Central memory CD8-positive, alpha-beta T cell (primary cell): ENCODE results near the gene GARS1.
A peak's percentile ranks its signal among the peaks of the same experiment; 100 is the strongest.
"Not testable (repeated sequence)": the region's sequence is repeated elsewhere in the genome, so short reads cannot be mapped to it uniquely, and the experiment has no call there.

Experiments
- ATAC-seq: fragments of 150-1000 bp; cut with Tn5 transposase; replicated peaks from 2 replicates; pipeline ENCODE4 v1.10.0; 2022; ENCODE audit warnings: mild to moderate bottlenecking, moderate FRiP score, moderate number of reproducible peaks; ENCODE audit not compliant: poor library complexity, severe bottlenecking; ENCODE audit errors: extremely low read depth
- DNase-seq, 2 donors: peaks; one replicate each; pipeline ENCODE4 v3.0.0; 2021; ENCODE audit warnings: low spot score in 2 of 2
- H3K27ac Mint-ChIP-seq: one replicate; pipeline ENCODE4 v1.8.0; 2022; ENCODE audit warnings: low read depth, mild to moderate bottlenecking, moderate library complexity, mixed read lengths
- H3K27me3 Mint-ChIP-seq: one replicate; pipeline ENCODE4 v1.8.0; 2022; ENCODE audit warnings: mixed read lengths
- H3K36me3 Mint-ChIP-seq: one replicate; pipeline ENCODE4 v1.8.0; 2022; ENCODE audit warnings: mild to moderate bottlenecking, moderate library complexity, mixed read lengths; ENCODE audit not compliant: insufficient read depth
- H3K4me1 Mint-ChIP-seq: one replicate; pipeline ENCODE4 v1.8.0; 2022; ENCODE audit warnings: mixed read lengths
- H3K4me3 Mint-ChIP-seq: one replicate; pipeline ENCODE4 v1.8.0; 2022; ENCODE audit warnings: mild to moderate bottlenecking, moderate library complexity, mixed read lengths
- H3K9me3 Mint-ChIP-seq: one replicate; pipeline ENCODE4 v1.8.0; 2022; ENCODE audit warnings: mixed read lengths

The GARS1 gene

DNA sequence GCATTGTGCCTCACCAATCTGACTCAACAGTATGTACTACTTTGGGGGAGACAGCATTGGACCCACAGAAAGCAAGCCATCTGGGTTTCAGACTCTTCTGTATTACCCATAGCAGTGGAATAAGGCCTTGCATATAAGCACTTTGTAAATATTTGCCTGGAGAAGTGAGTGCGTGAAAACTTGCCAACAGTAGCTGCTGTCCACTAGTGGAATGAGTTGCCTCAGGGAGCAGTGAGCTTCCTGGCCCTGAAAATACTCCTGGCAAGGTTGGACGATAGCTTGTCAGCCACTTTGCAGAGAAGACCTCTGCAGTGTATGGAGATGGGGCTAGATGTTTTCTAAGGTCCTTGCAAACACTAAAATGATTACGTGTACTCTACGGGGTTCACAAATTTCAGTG, 21.6 kb downstream of the GARS1 start:
- Mint-ChIP-seq H3K4me3 (no peak overlapping the region), H3K27me3 (no peaks in the 10 kb centered on the region), H3K9me3 (no peaks in the 10 kb centered on the region), H3K27ac (no peak overlapping the region), H3K4me1 (peaks cover 9% of the 10 kb centered on the region), H3K36me3 (peaks cover 71% of the 10 kb centered on the region)
- DNase-seq (no peak), ATAC-seq (no peak)

DNA sequence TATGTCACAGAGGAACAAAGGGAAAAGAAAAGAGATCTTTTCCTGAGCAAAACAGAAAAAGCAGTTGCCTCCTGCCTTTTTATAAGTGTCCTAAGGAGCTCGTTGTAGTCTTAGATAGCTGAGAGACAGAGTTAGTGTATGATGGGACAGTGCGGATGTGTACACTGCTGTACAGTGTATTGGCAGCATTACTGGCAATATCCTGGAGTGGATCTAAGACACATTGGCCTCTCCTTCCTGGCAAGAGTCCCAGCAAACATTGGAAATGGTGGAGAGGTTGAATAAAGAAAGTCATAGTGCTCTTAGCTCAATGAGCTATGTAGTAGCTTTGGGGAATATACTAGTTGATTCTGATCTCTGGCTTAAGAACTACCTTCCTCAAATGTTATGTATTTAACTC, 22.7 kb downstream of the GARS1 start:
- ATAC-seq (no peak), DNase-seq (no peak)
- no peaks in the 10 kb centered on the region for H3K27me3 Mint-ChIP-seq
- H3K27ac Mint-ChIP-seq, result no peak overlapping the region
- no peak overlapping the region for H3K4me3 Mint-ChIP-seq
- peaks cover 9% of the 10 kb centered on the region for H3K4me1 Mint-ChIP-seq
- peaks cover 74% of the 10 kb centered on the region for H3K36me3 Mint-ChIP-seq
- H3K9me3 Mint-ChIP-seq, result no peaks in the 10 kb centered on the region

DNA sequence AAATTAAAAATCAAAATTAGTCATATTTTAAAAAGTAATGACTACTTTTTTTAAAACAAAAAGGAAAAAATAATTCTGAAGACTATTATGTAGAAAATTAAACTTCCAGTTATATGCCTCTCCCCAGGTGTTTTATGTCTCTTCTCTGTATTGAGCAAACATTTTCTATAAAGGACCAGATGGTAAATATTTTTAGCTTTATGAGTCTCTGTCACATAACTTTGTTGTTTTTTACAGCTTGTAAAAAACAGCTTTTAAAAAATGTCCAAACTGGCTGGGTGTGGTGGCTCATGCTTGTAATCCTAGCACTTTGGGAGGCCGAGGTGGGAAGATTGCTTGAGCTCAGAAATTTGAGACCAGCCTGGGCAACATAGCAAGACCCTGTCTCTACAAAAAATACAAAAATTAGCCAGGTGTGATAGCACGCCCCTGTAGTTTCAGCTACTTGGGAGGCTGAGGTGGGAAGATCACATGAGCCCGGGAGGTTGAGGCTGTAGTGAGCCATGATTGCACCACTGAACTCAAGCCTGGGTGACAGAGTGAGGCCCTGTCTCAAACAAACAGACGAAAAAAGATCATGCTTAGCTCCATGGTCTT, 23.5 kb downstream of the GARS1 start:
- H3K27ac Mint-ChIP-seq, result no peak overlapping the region
- DNase-seq (no peak), ATAC-seq (no peak)
- peaks cover 4% of the 10 kb centered on the region for H3K4me1 Mint-ChIP-seq
- H3K9me3 Mint-ChIP-seq, result no peaks in the 10 kb centered on the region
- H3K4me3 Mint-ChIP-seq, result no peak overlapping the region
- H3K27me3 Mint-ChIP-seq, result no peaks in the 10 kb centered on the region
- peaks cover 74% of the 10 kb centered on the region for H3K36me3 Mint-ChIP-seq

DNA sequence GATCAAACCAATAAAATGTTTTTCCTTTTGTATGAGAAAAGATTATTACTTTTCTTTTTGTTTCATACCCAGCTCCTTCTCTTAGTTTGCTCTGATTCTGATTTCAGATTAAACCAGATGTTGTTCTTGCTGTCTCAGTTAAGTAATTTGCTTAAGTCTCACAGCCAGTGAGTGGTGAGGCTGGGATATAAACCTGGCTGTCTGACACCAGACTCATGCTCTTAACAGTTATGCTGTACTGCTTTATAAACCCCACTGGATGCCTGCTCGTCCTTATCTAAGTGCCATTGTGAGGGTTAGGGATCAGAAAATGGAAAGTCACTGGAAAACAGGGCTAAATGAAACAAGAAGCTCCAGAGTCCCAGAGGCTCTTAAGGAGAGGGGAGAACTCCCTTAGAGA, 24.3 kb downstream of the GARS1 start:
- H3K4me3 Mint-ChIP-seq, result no peak overlapping the region

DNA sequence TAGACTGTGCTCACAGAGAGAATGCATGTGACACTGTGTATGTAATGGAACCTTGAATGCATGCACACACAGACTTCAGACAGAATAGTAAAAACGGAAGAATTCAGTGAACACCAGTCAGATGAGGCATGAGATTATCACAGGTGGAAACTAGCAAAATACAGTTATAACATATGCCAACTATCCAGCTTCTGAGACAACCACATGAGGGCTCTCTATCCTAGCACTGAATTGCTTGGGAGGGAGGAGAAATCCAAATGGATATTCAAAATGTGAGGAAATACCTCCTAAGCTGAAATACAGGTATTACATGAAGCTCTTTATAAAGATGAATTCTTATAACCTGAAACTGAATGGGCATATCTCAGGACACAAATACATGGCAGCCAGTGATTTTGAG, 30.6 kb downstream of the GARS1 start:
- Mint-ChIP-seq H3K36me3 (peaks cover 68% of the 10 kb centered on the region), H3K9me3 (no peaks in the 10 kb centered on the region), H3K27ac (no peak overlapping the region), H3K4me3 (no peak overlapping the region), H3K4me1 (no peaks in the 10 kb centered on the region), H3K27me3 (no peaks in the 10 kb centered on the region)
- DNase-seq, result no peak
- ATAC-seq, result no peak

More for the DNA sequence above, 24.3 kb downstream of the GARS1 start:
- H3K4me1 Mint-ChIP-seq, result no peaks in the 10 kb centered on the region
- ATAC-seq (no peak), DNase-seq (no peak)
- H3K27me3 Mint-ChIP-seq, result no peaks in the 10 kb centered on the region
- H3K36me3 Mint-ChIP-seq, result peaks cover 75% of the 10 kb centered on the region
- H3K9me3 Mint-ChIP-seq, result no peaks in the 10 kb centered on the region
- H3K27ac Mint-ChIP-seq, result no peak overlapping the region

DNA sequence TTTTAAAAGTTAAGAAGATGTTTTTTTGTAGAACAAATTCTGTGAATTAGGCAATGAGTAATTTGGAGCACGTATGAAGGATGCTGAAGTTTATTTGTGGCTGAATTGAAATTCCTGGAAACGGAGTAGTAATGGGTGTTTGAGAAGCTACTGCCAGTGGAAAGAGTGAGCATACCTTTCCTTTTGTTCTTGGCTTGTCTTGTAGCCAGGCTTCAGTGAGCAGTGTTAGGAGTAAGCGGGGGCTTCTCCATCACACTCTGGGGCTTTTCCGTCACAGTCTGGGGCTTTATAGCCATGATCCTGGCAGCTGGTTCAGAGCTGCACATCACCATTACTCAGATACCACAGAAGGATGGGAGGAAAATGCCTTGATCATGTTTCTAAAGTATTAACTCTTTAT, 32.3 kb downstream of the GARS1 start:
- peaks cover 67% of the 10 kb centered on the region for H3K36me3 Mint-ChIP-seq
- H3K27me3 Mint-ChIP-seq, result no peaks in the 10 kb centered on the region
- no peak overlapping the region for H3K27ac Mint-ChIP-seq

DNA sequence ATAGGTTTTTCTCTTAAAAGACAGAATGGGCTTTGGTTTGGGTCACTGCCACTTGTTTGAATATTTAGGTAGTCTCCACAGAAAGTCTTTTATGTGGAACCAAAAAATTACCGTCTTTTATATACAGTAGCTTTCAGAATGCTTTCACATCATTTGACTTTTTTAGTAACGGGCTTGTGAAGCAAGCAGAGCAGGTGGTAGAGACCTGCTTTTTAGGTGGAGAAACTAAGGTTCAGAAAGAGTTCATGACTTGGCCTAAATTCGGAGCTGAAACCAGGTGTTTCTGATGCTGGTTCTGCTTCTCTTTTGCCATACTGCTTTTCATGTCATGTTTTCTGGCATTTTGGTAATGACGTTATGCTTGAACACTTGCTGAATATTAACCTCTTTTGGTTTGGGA, 36.3 kb downstream of the GARS1 start:
- H3K9me3 Mint-ChIP-seq, result no peaks in the 10 kb centered on the region
- H3K4me3 Mint-ChIP-seq, result no peak overlapping the region
- no peak overlapping the region for H3K27ac Mint-ChIP-seq

More for the DNA sequence above, 32.3 kb downstream of the GARS1 start:
- no peaks in the 10 kb centered on the region for H3K4me1 Mint-ChIP-seq
- H3K4me3 Mint-ChIP-seq, result no peak overlapping the region
- DNase-seq, result no peak
- ATAC-seq, result no peak
- H3K9me3 Mint-ChIP-seq, result no peaks in the 10 kb centered on the region

DNA sequence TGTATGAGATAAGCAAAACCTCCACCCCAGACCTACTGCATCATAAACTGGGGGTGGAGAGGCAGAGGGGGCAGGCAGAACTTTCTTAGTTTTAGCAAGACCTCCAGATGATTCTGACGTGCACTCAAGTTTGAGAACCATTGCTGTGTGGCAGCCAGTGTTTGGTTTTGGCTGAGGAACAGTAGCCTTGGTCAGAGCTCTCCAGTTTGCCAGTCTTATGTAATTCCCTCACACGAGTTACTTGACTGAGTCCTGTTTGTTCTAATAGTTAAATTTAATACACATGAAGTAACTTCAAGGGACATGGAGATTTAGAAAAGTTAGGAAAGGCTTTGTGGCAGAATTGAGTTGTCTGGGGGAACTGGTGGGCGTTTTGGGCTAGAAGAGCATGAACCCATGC, 38.5 kb downstream of the GARS1 start:
- Mint-ChIP-seq H3K9me3 (no peaks in the 10 kb centered on the region), H3K27ac (no peak overlapping the region), H3K36me3 (peaks cover 49% of the 10 kb centered on the region), H3K4me1 (no peaks in the 10 kb centered on the region), H3K27me3 (no peaks in the 10 kb centered on the region), H3K4me3 (no peak overlapping the region)
- DNase-seq (no peak), ATAC-seq (no peak)

More for the DNA sequence above, 36.3 kb downstream of the GARS1 start:
- Mint-ChIP-seq H3K27me3 (no peaks in the 10 kb centered on the region), H3K36me3 (peaks cover 65% of the 10 kb centered on the region), H3K4me1 (no peaks in the 10 kb centered on the region)
- DNase-seq (no peak), ATAC-seq (no peak)

DNA sequence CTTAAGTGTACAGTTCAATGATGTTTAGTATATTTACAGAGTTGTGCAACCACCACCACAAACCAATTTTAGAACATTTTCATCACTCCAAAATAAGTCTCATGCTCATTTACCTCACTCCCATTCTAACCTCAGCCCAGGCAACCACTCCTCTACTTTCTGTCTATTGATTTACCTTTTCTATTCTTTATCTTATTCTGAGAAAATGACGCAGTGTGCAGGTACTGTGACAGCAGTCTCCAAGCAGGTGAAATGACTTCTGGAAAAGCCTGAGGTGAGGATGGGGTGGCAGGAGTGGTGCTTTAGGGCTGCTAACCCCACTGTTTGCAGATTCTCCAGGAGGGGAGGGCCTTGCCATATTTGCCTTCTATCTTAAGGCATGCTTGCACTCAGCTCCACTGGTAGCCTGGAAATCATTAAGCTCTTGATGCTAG, 39.5 kb downstream of the GARS1 start:
- Mint-ChIP-seq H3K36me3 (peaks cover 40% of the 10 kb centered on the region), H3K27me3 (no peaks in the 10 kb centered on the region), H3K4me3 (no peak overlapping the region), H3K27ac (peak overlapping the region; percentile 11), H3K4me1 (no peaks in the 10 kb centered on the region), H3K9me3 (no peaks in the 10 kb centered on the region)
- DNase-seq, result no peak
- no peak for ATAC-seq

DNA sequence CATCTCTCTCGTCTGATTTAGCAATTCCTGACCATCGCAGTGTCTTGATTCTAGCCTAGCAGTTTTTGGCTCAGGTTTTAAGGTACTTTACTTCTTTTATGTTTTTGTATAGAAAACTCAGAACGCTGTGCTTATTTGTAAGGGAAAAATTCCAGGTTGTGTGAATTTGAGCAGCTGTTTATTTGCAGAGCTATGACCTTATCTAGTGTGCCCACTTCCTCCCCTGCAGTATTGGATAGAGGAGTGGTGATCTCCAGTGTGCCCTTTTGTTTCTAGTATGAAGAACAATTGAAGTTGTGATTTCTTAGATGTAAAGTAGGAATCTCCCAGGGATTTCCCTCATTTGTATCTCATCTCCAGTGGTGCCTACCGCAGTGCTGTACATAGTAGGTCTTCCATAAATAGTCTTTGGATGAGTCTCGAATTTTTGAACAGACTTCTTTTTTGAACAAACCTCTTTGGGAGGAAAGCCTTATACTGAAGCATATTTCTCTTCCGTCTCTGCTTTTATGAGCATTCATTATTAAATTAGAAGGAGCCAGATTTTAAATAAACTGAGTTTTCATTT, 40.0 kb downstream of the GARS1 start:
- Mint-ChIP-seq H3K27ac (peak overlapping the region; percentile 11), H3K27me3 (no peaks in the 10 kb centered on the region), H3K9me3 (no peaks in the 10 kb centered on the region), H3K36me3 (peaks cover 38% of the 10 kb centered on the region), H3K4me1 (no peaks in the 10 kb centered on the region), H3K4me3 (no peak overlapping the region)
- ATAC-seq, result no peak
- no peak for DNase-seq

DNA sequence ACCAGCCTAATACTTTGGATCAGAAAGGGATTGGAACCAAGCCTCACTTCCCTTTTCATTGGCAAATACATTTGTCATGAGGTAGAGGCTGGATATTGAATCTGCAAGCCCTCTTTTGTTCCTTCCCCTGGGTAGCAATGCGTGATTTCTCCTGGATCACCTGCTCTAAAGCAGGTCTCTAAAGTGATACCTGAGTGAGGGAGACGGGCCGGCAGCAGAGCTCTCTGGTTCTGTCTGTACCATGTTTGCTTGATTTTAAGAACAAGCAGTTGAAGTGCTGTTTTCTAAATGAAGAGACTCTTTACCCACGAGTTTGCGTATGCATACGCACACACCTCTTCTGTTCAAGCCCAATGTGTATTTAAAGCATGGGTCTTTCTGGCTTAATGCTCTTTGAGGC, 41.1 kb downstream of the GARS1 start:
- no peak overlapping the region for H3K4me3 Mint-ChIP-seq
- no peaks in the 10 kb centered on the region for H3K4me1 Mint-ChIP-seq
- H3K9me3 Mint-ChIP-seq, result no peaks in the 10 kb centered on the region
- no peak for ATAC-seq
- no peak for DNase-seq
- no peaks in the 10 kb centered on the region for H3K27me3 Mint-ChIP-seq
- no peak overlapping the region for H3K27ac Mint-ChIP-seq
- peaks cover 33% of the 10 kb centered on the region for H3K36me3 Mint-ChIP-seq

DNA sequence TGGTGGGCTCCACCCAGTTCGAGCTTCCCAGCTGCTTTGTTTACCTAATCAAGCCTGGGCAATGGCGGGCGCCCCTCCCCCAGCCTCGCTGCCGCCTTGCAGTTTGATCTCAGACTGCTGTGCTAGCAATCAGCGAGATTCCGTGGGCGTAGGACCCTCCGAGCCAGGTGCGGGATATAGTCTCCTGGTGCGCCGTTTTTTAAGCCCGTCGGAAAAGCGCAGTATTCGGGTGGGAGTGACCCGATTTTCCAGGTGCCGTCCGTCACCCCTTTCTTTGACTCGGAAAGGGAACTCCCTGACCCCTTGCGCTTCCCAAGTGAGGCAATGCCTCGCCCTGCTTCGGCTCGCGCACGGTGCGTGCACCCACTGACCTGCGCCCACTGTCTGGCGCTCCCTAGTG, 47.6 kb downstream of the GARS1 start:
- not testable (repeated sequence) for H3K4me3 Mint-ChIP-seq, H3K36me3 Mint-ChIP-seq, H3K27me3 Mint-ChIP-seq, H3K4me1 Mint-ChIP-seq, H3K9me3 Mint-ChIP-seq, ATAC-seq, DNase-seq, H3K27ac Mint-ChIP-seq

DNA sequence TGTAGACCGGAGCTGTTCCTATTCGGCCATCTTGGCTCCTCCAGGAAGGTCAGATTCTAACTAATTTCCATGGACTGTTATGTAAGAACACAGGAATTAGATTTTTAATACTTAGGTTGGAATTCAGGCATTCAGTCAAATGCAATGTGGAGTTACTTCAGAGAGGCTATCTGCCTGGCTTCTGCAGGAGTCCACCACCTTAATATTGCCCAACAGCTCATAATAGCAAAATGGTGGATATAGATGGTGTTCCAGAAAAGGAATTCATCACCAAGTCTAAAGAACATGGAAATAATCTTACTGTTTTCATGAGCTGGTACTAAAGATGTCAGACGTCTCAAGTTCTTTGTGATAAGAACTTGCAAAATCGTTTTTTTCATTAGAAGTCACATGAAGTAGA, 48.1 kb downstream of the GARS1 start:
- H3K27ac Mint-ChIP-seq, result no peak overlapping the region
- ATAC-seq, result no peak
- DNase-seq, result no peak
- H3K36me3 Mint-ChIP-seq, result no peaks in the 10 kb centered on the region
- no peaks in the 10 kb centered on the region for H3K4me1 Mint-ChIP-seq
- H3K9me3 Mint-ChIP-seq, result no peaks in the 10 kb centered on the region
- H3K27me3 Mint-ChIP-seq, result no peaks in the 10 kb centered on the region
- H3K4me3 Mint-ChIP-seq, result no peak overlapping the region
